ENCODE data around the gene ITPR2.
A peak's percentile ranks its signal among the peaks of the same experiment; 100 is the strongest.
"Not testable (repeated sequence)": the region's sequence is repeated elsewhere in the genome, so short reads cannot be mapped to it uniquely, and the experiment has no call there.

ITPR2 gene

GRCh38 chr12:26688344-26688904, 144.6 kb downstream of the ITPR2 start:
- Mint-ChIP-seq H3K9me3 (peaks cover 0 to 5% of the 10 kb centered on the region in 2 donors), H3K27me3 (no peaks in the 10 kb centered on the region), H3K27ac (peak overlapping the region in 1 of 2 donors; percentile 75), H3K4me3 (no peak overlapping the region), H3K4me1 (no peaks in the 10 kb centered on the region)
- no peak for DNase-seq
- no peak for ATAC-seq

GRCh38 chr12:26686408-26686807, 146.6 kb downstream of the ITPR2 start:
- Mint-ChIP-seq H3K4me1 (no peaks in the 10 kb centered on the region), H3K27me3 (no peaks in the 10 kb centered on the region), H3K4me3 (no peak overlapping the region), H3K27ac (no peak overlapping the region), H3K9me3 (peaks cover 0 to 5% of the 10 kb centered on the region in 2 donors)
- ATAC-seq (no peak), DNase-seq (no peak)

- Mint-ChIP-seq H3K4me3 (no peak overlapping the region), H3K27ac (no peak overlapping the region), H3K27me3 (no peaks in the 10 kb centered on the region), H3K9me3 (peaks cover 0 to 5% of the 10 kb centered on the region in 2 donors), H3K4me1 (no peaks in the 10 kb centered on the region)
- ATAC-seq (no peak), DNase-seq (no peak)
Measured at GRCh38 chr12:26684101-26684500, 148.9 kb downstream of the ITPR2 start.

GRCh38 chr12:26683443-26683842, 149.6 kb downstream of the ITPR2 start:
- Mint-ChIP-seq H3K4me1 (no peaks in the 10 kb centered on the region), H3K9me3 (peaks cover 0 to 5% of the 10 kb centered on the region in 2 donors), H3K4me3 (no peak overlapping the region), H3K27ac (no peak overlapping the region), H3K27me3 (no peaks in the 10 kb centered on the region)
- ATAC-seq (no peak), DNase-seq (no peak)

- no peak for ATAC-seq
- Mint-ChIP-seq H3K4me1 (no peaks in the 10 kb centered on the region), H3K27ac (no peak overlapping the region)
Measured at GRCh38 chr12:26680727-26681455, 152.1 kb downstream of the ITPR2 start.

GRCh38 chr12:26678697-26679660, 154.0 kb downstream of the ITPR2 start:
- H3K27ac Mint-ChIP-seq: peak overlapping the region in 1 of 2 donors; percentile 37
- no peaks in the 10 kb centered on the region for H3K4me1 Mint-ChIP-seq
- H3K27me3 Mint-ChIP-seq: no peaks in the 10 kb centered on the region
- DNase-seq (no peak), ATAC-seq (no peak)
- no peak overlapping the region for H3K4me3 Mint-ChIP-seq
- no peaks in the 10 kb centered on the region for H3K9me3 Mint-ChIP-seq

More at GRCh38 chr12:26680727-26681455, 152.1 kb downstream of the ITPR2 start:
- H3K27me3 Mint-ChIP-seq: no peaks in the 10 kb centered on the region
- H3K9me3 Mint-ChIP-seq: peaks cover 0 to 4% of the 10 kb centered on the region in 2 donors
- no peak overlapping the region for H3K4me3 Mint-ChIP-seq
- DNase-seq: no peak

- H3K9me3 Mint-ChIP-seq, H3K4me3 Mint-ChIP-seq, H3K4me1 Mint-ChIP-seq, H3K27ac Mint-ChIP-seq, H3K27me3 Mint-ChIP-seq, DNase-seq, ATAC-seq: not testable (repeated sequence)
Measured at GRCh38 chr12:26671487-26671886, 161.5 kb downstream of the ITPR2 start.

GRCh38 chr12:26668847-26669246, 164.1 kb downstream of the ITPR2 start:
- H3K9me3 Mint-ChIP-seq: no peaks in the 10 kb centered on the region
- no peak overlapping the region for H3K4me3 Mint-ChIP-seq
- ATAC-seq: no peak
- no peak for DNase-seq
- no peaks in the 10 kb centered on the region for H3K27me3 Mint-ChIP-seq
- no peaks in the 10 kb centered on the region for H3K4me1 Mint-ChIP-seq
- H3K27ac Mint-ChIP-seq: no peak overlapping the region

- no peaks in the 10 kb centered on the region for H3K4me1 Mint-ChIP-seq
- no peak overlapping the region for H3K4me3 Mint-ChIP-seq
- H3K9me3 Mint-ChIP-seq: no peaks in the 10 kb centered on the region
- no peak overlapping the region for H3K27ac Mint-ChIP-seq
- DNase-seq: no peak
- no peaks in the 10 kb centered on the region for H3K27me3 Mint-ChIP-seq
- no peak for ATAC-seq
Measured at GRCh38 chr12:26668230-26668629, 164.8 kb downstream of the ITPR2 start.

GRCh38 chr12:26666286-26666685, 166.7 kb downstream of the ITPR2 start:
- Mint-ChIP-seq H3K27ac (no peak overlapping the region), H3K4me1 (no peaks in the 10 kb centered on the region)
- ATAC-seq: no peak

GRCh38 chr12:26661399-26661798, 171.6 kb downstream of the ITPR2 start:
- no peak overlapping the region for H3K27ac Mint-ChIP-seq
- no peak overlapping the region for H3K4me3 Mint-ChIP-seq
- ATAC-seq (no peak), DNase-seq (no peak)
- no peaks in the 10 kb centered on the region for H3K4me1 Mint-ChIP-seq
- no peaks in the 10 kb centered on the region for H3K27me3 Mint-ChIP-seq
- H3K9me3 Mint-ChIP-seq: no peaks in the 10 kb centered on the region

More at GRCh38 chr12:26666286-26666685, 166.7 kb downstream of the ITPR2 start:
- no peak overlapping the region for H3K4me3 Mint-ChIP-seq
- H3K27me3 Mint-ChIP-seq: no peaks in the 10 kb centered on the region
- DNase-seq: no peak
- H3K9me3 Mint-ChIP-seq: no peaks in the 10 kb centered on the region

- Mint-ChIP-seq H3K9me3 (no peaks in the 10 kb centered on the region), H3K4me3 (no peak overlapping the region), H3K4me1 (no peaks in the 10 kb centered on the region), H3K27me3 (no peaks in the 10 kb centered on the region), H3K27ac (no peak overlapping the region)
- DNase-seq (no peak), ATAC-seq (no peak)
Measured at GRCh38 chr12:26659930-26660329, 173.1 kb downstream of the ITPR2 start.

- no peak overlapping the region for H3K27ac Mint-ChIP-seq
- DNase-seq: no peak
- no peaks in the 10 kb centered on the region for H3K9me3 Mint-ChIP-seq
- ATAC-seq: no peak
- H3K4me1 Mint-ChIP-seq: no peaks in the 10 kb centered on the region
- no peak overlapping the region for H3K4me3 Mint-ChIP-seq
- no peaks in the 10 kb centered on the region for H3K27me3 Mint-ChIP-seq
Measured at GRCh38 chr12:26658991-26659390, 174.0 kb downstream of the ITPR2 start.

- DNase-seq (no peak), ATAC-seq (no peak)
- no peak overlapping the region for H3K27ac Mint-ChIP-seq
- H3K9me3 Mint-ChIP-seq: peaks cover 0 to 10% of the 10 kb centered on the region in 2 donors
- no peak overlapping the region for H3K4me3 Mint-ChIP-seq
- H3K4me1 Mint-ChIP-seq: no peaks in the 10 kb centered on the region
- H3K27me3 Mint-ChIP-seq: no peaks in the 10 kb centered on the region
Measured at GRCh38 chr12:26654623-26655022, 178.4 kb downstream of the ITPR2 start.

GRCh38 chr12:26651566-26652188, 181.3 kb downstream of the ITPR2 start:
- DNase-seq (peak; percentile 32 to 45), ATAC-seq (no peak)
- Mint-ChIP-seq H3K27ac (no peak overlapping the region), H3K4me1 (no peaks in the 10 kb centered on the region), H3K9me3 (peaks cover 0 to 10% of the 10 kb centered on the region in 2 donors), H3K4me3 (no peak overlapping the region), H3K27me3 (no peaks in the 10 kb centered on the region)

Data from stimulated activated naive CD8-positive, alpha-beta T cell treated with anti-CD3 and anti-CD28 coated beads, Interleukin-15, amount 100 ng/mL, for 72 hours (primary cell).